Activated naive CD8-positive, alpha-beta T cell treated with anti-CD3 and anti-CD28 coated beads for 36 hours (primary cell): ENCODE results near the gene MYLK. TPM values are rescaled to one million over a fixed set of nuclear protein-coding genes. Genes with fewer than 3 reads are reported as not detected.
"Not testable (repeated sequence)": the region's sequence is repeated elsewhere in the genome, so short reads cannot be mapped to it uniquely, and the experiment has no call there.

Experiments
- DNase-seq: peaks from one replicate; pipeline ENCODE4 v3.0.0; 2021
- H3K27ac Mint-ChIP-seq: one replicate; pipeline ENCODE4 v1.8.0; 2022; ENCODE audit warnings: mild to moderate bottlenecking, moderate library complexity, mixed read lengths
- H3K27me3 Mint-ChIP-seq: one replicate; pipeline ENCODE4 v1.8.0; 2022; ENCODE audit warnings: mild to moderate bottlenecking, mixed read lengths
- H3K36me3 Mint-ChIP-seq: one replicate; pipeline ENCODE4 v1.8.0; 2021; ENCODE audit warnings: mild to moderate bottlenecking, mixed read lengths
- H3K4me1 Mint-ChIP-seq: one replicate; pipeline ENCODE4 v1.8.0; 2021; ENCODE audit warnings: mixed read lengths
- H3K4me3 Mint-ChIP-seq: one replicate; pipeline ENCODE4 v1.8.0; 2022; ENCODE audit warnings: mild to moderate bottlenecking, moderate library complexity, mixed read lengths
- H3K9me3 Mint-ChIP-seq: one replicate; pipeline ENCODE4 v1.8.0; 2022; ENCODE audit warnings: mixed read lengths
- total RNA-seq, 2 experiments: library from RNA; stranded (reverse); gene quantifications; one replicate each; pipeline ENCODE4 v1.2.3, GENCODE V29; 2021

MYLK gene
- total RNA-seq, 2 experiments from 2014 or later = not detected

- Mint-ChIP-seq H3K9me3 (no peaks in the 10 kb centered on the region), H3K4me3 (no peak overlapping the region), H3K27ac (no peak overlapping the region), H3K27me3 (no peaks in the 10 kb centered on the region), H3K4me1 (peaks cover 18% of the 10 kb centered on the region), H3K36me3 (peaks cover 5% of the 10 kb centered on the region)
- no peak for DNase-seq
These were observed 275.1 kb downstream of the MYLK start for GRCh38 chr3:123609063-123609462.

- DNase-seq = no peak
- H3K9me3 Mint-ChIP-seq = no peaks in the 10 kb centered on the region
- peaks cover 18% of the 10 kb centered on the region for H3K4me1 Mint-ChIP-seq
These were observed 275.7 kb downstream of the MYLK start for GRCh38 chr3:123608263-123608937.

DNA sequence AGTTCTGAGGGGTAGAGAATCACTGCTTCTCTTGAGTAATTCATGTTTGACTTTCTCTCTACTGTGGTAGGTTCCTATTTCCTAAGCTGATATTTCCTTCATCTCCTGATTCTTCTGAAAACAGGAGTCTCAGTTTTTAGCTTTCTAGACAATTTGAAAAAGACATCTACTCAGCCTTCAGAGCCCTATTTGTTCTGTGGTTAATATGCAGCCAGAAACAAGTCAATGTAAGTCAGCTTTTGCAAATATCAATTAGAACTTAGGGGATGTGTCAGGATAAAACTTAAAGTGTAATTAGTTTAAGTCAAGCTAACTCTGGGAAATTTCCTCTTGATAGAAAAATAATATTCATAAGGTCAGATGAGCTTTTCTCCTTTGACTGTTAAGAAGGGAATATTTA is 277.6 kb downstream of the MYLK start:
- Mint-ChIP-seq H3K4me1 (peaks cover 18% of the 10 kb centered on the region), H3K4me3 (no peak overlapping the region), H3K36me3 (peaks cover 2% of the 10 kb centered on the region), H3K27me3 (no peaks in the 10 kb centered on the region), H3K9me3 (no peaks in the 10 kb centered on the region), H3K27ac (no peak overlapping the region)
- no peak for DNase-seq

More at GRCh38 chr3:123608263-123608937, 275.7 kb downstream of the MYLK start:
- H3K36me3 Mint-ChIP-seq = peaks cover 4% of the 10 kb centered on the region
- no peak overlapping the region for H3K27ac Mint-ChIP-seq
- no peaks in the 10 kb centered on the region for H3K27me3 Mint-ChIP-seq
- no peak overlapping the region for H3K4me3 Mint-ChIP-seq

GRCh38 chr3:123605789-123606234 is 278.3 kb downstream of the MYLK start:
- Mint-ChIP-seq H3K27ac (no peak overlapping the region), H3K4me3 (no peak overlapping the region), H3K27me3 (no peaks in the 10 kb centered on the region), H3K9me3 (no peaks in the 10 kb centered on the region), H3K36me3 (peaks cover 3% of the 10 kb centered on the region), H3K4me1 (peaks cover 18% of the 10 kb centered on the region)
- no peak for DNase-seq

DNA sequence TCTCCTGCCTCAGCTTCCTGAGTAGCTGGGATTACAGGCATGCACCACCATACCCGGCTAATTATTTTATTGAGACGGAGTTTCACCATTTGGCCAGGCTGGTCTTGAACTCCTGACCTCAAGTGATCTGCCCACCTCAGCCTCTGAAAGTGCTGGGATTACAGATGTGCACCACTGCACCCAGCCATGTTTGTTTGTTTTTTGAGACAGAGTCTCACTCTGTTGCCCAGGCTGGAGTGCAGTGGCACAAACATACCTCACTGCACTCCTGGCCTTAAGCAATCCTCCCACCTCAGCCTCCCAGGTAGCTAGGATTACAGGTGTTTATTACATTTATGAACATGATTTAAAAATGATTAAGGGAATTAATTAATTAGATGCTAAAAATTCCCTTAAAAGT is 281.0 kb downstream of the MYLK start:
- not testable (repeated sequence) for H3K27me3 Mint-ChIP-seq, H3K27ac Mint-ChIP-seq, H3K4me3 Mint-ChIP-seq, DNase-seq, H3K9me3 Mint-ChIP-seq
- H3K36me3 Mint-ChIP-seq = peaks cover 19% of the 10 kb centered on the region
- H3K4me1 Mint-ChIP-seq = peaks cover 16% of the 10 kb centered on the region

- H3K4me1 Mint-ChIP-seq = peaks cover 16% of the 10 kb centered on the region
- H3K36me3 Mint-ChIP-seq = peaks cover 22% of the 10 kb centered on the region
- no peaks in the 10 kb centered on the region for H3K9me3 Mint-ChIP-seq
- no peak for DNase-seq
- no peak overlapping the region for H3K27ac Mint-ChIP-seq
- H3K27me3 Mint-ChIP-seq = no peaks in the 10 kb centered on the region
- H3K4me3 Mint-ChIP-seq = no peak overlapping the region
These were observed 281.8 kb downstream of the MYLK start for GRCh38 chr3:123602325-123602724.

DNA sequence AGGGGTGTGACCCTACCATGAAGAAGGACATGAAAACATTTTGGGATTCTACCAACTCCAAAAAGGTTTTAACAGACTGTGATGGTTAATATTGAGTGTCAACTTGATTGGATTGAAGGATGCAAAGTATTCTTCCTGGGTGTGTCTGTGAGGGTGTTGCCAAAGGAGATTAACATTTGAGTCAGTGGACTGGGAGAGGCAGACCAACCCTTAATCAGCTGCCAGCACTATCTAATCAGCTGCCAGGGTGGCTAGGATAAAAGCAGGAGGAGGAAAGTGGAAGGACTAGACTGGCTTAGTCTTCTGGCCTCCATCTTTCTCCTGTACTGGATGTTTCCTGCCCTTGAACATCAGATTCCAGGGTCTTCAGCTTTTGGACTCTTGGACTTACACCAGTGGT is 283.3 kb downstream of the MYLK start:
- not testable (repeated sequence) for H3K4me3 Mint-ChIP-seq, H3K9me3 Mint-ChIP-seq, DNase-seq, H3K27me3 Mint-ChIP-seq, H3K4me1 Mint-ChIP-seq, H3K27ac Mint-ChIP-seq
- peaks cover 21% of the 10 kb centered on the region for H3K36me3 Mint-ChIP-seq

DNA sequence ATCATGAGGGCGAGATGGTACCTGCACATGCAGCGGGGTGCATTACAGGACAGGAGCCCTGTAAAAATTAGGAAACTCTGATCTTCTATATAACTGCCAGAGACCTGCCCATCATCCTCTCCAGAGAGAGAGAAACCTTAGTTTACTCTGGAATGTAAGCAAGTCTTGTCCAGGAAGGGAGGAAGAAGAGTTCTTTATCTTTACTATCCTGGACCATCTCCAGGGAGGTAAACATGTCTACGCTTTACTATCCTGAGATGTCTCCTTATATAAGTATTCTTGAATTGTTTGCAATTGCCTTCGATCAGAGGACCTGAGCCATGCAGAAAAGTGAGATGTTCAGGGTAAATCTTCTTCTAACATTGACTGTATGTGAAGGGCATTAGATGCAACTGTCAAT is 286.6 kb downstream of the MYLK start:
- Mint-ChIP-seq H3K4me1 (no peaks in the 10 kb centered on the region), H3K36me3 (peaks cover 34% of the 10 kb centered on the region), H3K27ac (no peak overlapping the region), H3K27me3 (no peaks in the 10 kb centered on the region), H3K9me3 (peaks cover under 1% of the 10 kb centered on the region), H3K4me3 (no peak overlapping the region)
- DNase-seq = no peak

- Mint-ChIP-seq H3K4me1 (no peaks in the 10 kb centered on the region), H3K36me3 (peaks cover 52% of the 10 kb centered on the region), H3K27ac (no peak overlapping the region), H3K9me3 (peaks cover 12% of the 10 kb centered on the region), H3K4me3 (no peak overlapping the region), H3K27me3 (no peaks in the 10 kb centered on the region)
- no peak for DNase-seq
These were observed 288.5 kb downstream of the MYLK start for GRCh38 chr3:123595396-123596180.

DNA sequence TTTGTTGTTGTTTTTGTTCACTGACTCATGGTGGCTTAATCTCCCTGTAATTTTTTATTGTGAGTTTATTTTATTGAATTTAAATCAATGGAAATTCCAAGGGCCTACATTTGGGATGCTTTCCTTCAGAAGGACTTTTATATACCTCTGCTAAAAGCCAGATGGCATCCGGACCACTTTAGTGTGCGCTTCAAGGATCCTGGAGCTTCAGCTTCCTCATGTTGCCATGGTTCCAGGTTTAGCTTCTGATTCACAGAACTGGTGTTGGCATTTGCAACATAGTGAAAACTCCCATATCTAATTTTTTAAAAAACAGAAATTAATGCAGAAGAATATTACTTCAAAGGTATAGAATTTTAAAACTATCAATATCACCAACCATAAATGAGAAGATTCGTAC is 290.8 kb downstream of the MYLK start:
- Mint-ChIP-seq H3K27me3 (no peaks in the 10 kb centered on the region), H3K27ac (no peak overlapping the region), H3K4me1 (no peaks in the 10 kb centered on the region), H3K9me3 (peaks cover 20% of the 10 kb centered on the region), H3K36me3 (peaks cover 61% of the 10 kb centered on the region), H3K4me3 (no peak overlapping the region)
- DNase-seq = no peak

DNA sequence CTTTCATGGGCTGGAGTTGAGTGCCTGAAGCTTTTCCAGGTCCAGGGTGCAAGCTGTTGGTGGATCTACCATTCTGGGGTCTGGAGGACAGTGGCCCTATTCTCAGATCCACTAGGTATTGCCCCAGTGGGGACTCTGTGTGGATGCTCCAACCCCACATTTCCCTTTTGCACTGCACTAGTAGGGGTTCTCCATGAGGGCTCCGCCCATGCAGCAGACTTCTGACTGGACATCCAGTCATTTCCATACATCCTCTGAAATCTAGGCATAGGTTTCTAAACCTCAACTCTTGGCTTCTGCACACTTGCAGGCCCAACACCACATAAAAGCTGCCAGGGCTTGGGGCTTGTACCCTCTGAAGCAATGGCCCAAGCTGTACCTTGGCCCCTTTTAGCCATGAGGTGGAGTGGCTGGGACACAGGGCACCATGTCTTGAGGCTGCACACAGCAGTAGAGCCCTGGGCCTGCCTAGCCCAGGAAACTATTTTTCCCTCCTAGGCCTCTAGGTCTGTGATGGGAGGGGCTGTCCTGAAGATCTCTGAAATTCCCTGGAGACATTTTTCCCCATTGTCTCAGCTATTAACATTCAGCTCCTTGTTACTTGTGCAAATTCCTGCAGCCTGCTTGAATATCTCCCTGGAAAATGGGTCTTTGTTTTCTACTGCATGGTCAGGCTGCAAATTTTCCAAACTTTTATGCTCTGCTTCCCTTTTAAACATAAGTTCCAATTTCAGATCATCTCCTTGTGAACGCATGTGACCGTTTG is 293.3 kb downstream of the MYLK start:
- Mint-ChIP-seq H3K4me3 (no peak overlapping the region), H3K4me1 (peaks cover 7% of the 10 kb centered on the region), H3K27ac (no peak overlapping the region), H3K36me3 (peaks cover 68% of the 10 kb centered on the region), H3K27me3 (no peaks in the 10 kb centered on the region), H3K9me3 (peaks cover 20% of the 10 kb centered on the region)
- DNase-seq = no peak

DNA sequence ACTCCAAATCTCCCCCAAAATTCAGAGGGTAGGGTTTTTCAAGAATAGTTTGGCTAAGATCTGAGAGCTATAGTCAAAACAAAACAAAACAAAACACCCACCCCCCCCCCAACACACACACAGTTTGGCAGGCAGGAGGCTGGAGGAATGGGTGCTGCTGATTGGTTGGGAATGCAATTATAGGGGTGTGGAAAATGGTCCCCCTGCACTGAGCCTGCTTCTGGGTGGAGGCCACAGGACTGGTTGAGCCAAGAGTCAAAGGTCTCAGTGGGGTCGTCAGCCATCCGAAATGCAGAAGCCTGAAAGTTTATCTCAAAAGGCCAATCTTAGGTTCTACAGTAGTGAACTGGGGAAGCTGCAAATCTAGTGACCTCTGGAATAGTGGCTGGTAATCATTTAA is 296.7 kb downstream of the MYLK start:
- Mint-ChIP-seq H3K4me1 (peaks cover 19% of the 10 kb centered on the region), H3K4me3 (peak overlapping the region; percentile 29), H3K9me3 (peaks cover 19% of the 10 kb centered on the region), H3K27ac (no peak overlapping the region), H3K27me3 (no peaks in the 10 kb centered on the region), H3K36me3 (peaks cover 54% of the 10 kb centered on the region)
- DNase-seq = no peak

- H3K9me3 Mint-ChIP-seq = peaks cover 19% of the 10 kb centered on the region
- peaks cover 19% of the 10 kb centered on the region for H3K4me1 Mint-ChIP-seq
- H3K4me3 Mint-ChIP-seq = peak overlapping the region; percentile 29
- peaks cover 49% of the 10 kb centered on the region for H3K36me3 Mint-ChIP-seq
- DNase-seq = no peak
- no peaks in the 10 kb centered on the region for H3K27me3 Mint-ChIP-seq
- no peak overlapping the region for H3K27ac Mint-ChIP-seq
These were observed 297.2 kb downstream of the MYLK start for GRCh38 chr3:123586968-123587367.

- H3K9me3 Mint-ChIP-seq = peaks cover 12% of the 10 kb centered on the region
- no peak overlapping the region for H3K4me3 Mint-ChIP-seq
- H3K36me3 Mint-ChIP-seq = peaks cover 47% of the 10 kb centered on the region
- peak; percentile 57 for DNase-seq
- H3K4me1 Mint-ChIP-seq = peaks cover 23% of the 10 kb centered on the region
- no peaks in the 10 kb centered on the region for H3K27me3 Mint-ChIP-seq
- H3K27ac Mint-ChIP-seq = no peak overlapping the region
These were observed 298.0 kb downstream of the MYLK start for GRCh38 chr3:123586131-123586530.
